ENCODE measurements around the gene GFRA1. TPM values are rescaled to one million over a fixed set of nuclear protein-coding genes. Genes with fewer than 3 reads are reported as not detected.

The GFRA1 gene
- total and polyA plus RNA-seq, 8 donors = 0.29 to 83.2 (median 4.6) TPM

GRCh38 chr10:116118847-116119246 lies 154.2 kb downstream of the GFRA1 start:
- DNase-seq = no peak
- Histone ChIP-seq H3K9me3 (no peaks in the 10 kb centered on the region), H3K36me3 (no peaks in the 10 kb centered on the region), H3K27ac (no peak overlapping the region), H3K27me3 (no peaks in the 10 kb centered on the region), H3K4me3 (no peak overlapping the region), H3K4me1 (no peaks in the 10 kb centered on the region)
- intact Hi-C loops (cut with DNase I; ENCODE audit: low total_unique reads) = no loop called here
- WGBS, 5 donors = 56 to 72% (median 63%) methylated on average over 2 of the region's 2 CpGs
- TF ChIP-seq POLR2AphosphoS5 (IDR thresholded peaks at IDR 0.05) = no peak
- TF ChIP-seq EP300 (IDR thresholded peaks at IDR 0.05) = no peak

GRCh38 chr10:116115797-116116196 lies 157.2 kb downstream of the GFRA1 start:
- intact Hi-C loops (cut with DNase I; ENCODE audit: low total_unique reads) = no loop called here
- DNase-seq = no peak
- 93 to 96% (median 94%) methylated on average over 5 of the region's 5 CpGs for WGBS, 5 donors

GRCh38 chr10:116115036-116115641 lies 157.9 kb downstream of the GFRA1 start:
- intact Hi-C loops (cut with DNase I; ENCODE audit: low total_unique reads) = no loop called here
- Histone ChIP-seq H3K9me3 (no peaks in the 10 kb centered on the region), H3K27me3 (no peaks in the 10 kb centered on the region), H3K4me3 (no peak overlapping the region), H3K36me3 (no peaks in the 10 kb centered on the region), H3K27ac (no peak overlapping the region), H3K4me1 (no peaks in the 10 kb centered on the region)
- DNase-seq = no peak
- TF ChIP-seq CTCF (IDR thresholded peaks at IDR 0.05) (no peak), POLR2AphosphoS5 (IDR thresholded peaks at IDR 0.05) (no peak), EP300 (IDR thresholded peaks at IDR 0.05) (no peak), POLR2A (IDR thresholded peaks at IDR 0.05) (no peak)
- 58 to 84% (median 79%) methylated on average over 4 to 5 of the region's 5 CpGs for WGBS, 5 donors

More at GRCh38 chr10:116115797-116116196, 157.2 kb downstream of the GFRA1 start:
- Histone ChIP-seq H3K4me1 (no peaks in the 10 kb centered on the region), H3K4me3 (no peak overlapping the region), H3K27ac (no peak overlapping the region), H3K27me3 (no peaks in the 10 kb centered on the region), H3K36me3 (no peaks in the 10 kb centered on the region), H3K9me3 (no peaks in the 10 kb centered on the region)
- TF ChIP-seq EP300 (IDR thresholded peaks at IDR 0.05) (no peak), POLR2AphosphoS5 (IDR thresholded peaks at IDR 0.05) (no peak), POLR2A (IDR thresholded peaks at IDR 0.05) (no peak), CTCF (IDR thresholded peaks at IDR 0.05) (no peak)

GRCh38 chr10:116113721-116114501 lies 159.1 kb downstream of the GFRA1 start:
- intact Hi-C loops (cut with DNase I; ENCODE audit: low total_unique reads) = no loop called here
- no peak for DNase-seq
- TF ChIP-seq CTCF (IDR thresholded peaks at IDR 0.05) (no peak), EP300 (IDR thresholded peaks at IDR 0.05) (no peak), POLR2A (IDR thresholded peaks at IDR 0.05) (no peak), POLR2AphosphoS5 (IDR thresholded peaks at IDR 0.05) (no peak)

More at GRCh38 chr10:116113721-116114501, 159.1 kb downstream of the GFRA1 start:
- no peak overlapping the region for H3K27ac ChIP-seq
- no peaks in the 10 kb centered on the region for H3K27me3 ChIP-seq
- H3K4me3 ChIP-seq = no peak overlapping the region
- H3K9me3 ChIP-seq = no peaks in the 10 kb centered on the region
- 88 to 94% (median 92%) methylated on average over 16 of the region's 16 CpGs for WGBS, 5 donors
- H3K4me1 ChIP-seq = no peaks in the 10 kb centered on the region
- H3K36me3 ChIP-seq = no peaks in the 10 kb centered on the region
